ENCODE results near the gene JPH2.
A peak's percentile ranks its signal among the peaks of the same experiment; 100 is the strongest.

The JPH2 gene

DNA sequence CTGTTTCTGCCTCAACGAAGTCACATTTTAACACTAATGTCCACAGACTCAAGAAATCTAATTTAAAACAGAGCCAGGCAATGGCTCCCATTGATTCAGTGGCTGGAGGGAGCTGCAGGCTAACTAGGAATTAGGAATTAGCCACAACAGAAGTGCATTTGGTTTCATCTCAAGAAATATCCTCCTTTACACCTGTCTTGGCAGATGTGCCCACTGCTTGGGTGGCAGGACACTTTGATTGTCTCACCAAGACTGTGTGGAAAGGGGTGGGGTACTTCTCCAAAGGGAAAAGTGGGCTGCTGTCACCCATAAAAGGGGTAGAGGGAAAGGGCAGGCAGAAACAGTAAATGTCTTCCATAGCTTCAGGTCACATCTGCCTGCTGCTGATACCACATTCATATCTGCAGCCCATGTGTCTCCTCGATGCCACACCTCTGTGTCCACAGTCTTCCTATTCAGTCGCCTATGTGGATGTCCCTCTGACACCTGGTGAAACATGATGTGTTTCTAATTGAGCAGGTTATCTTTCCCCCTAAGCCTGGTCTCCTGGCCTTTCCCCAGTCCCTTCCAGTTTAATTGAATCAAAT lies 34.5 kb upstream of the JPH2 start:
- Histone ChIP-seq H3K27me3 (ENCODE audit: insufficient read depth, low read length) (no peaks in the 10 kb centered on the region), H3K36me3 (ENCODE audit: insufficient read depth, low read length) (no peaks in the 10 kb centered on the region), H3K4me1 (ENCODE audit: insufficient read depth, low read length) (no peaks in the 10 kb centered on the region), H2AFZ (ENCODE audit: low read depth, low read length) (no peak overlapping the region), H3K4me3 (ENCODE audit: low read length) (no peak overlapping the region), H3K9me3 (ENCODE audit: low read length) (no peaks in the 10 kb centered on the region)

DNA sequence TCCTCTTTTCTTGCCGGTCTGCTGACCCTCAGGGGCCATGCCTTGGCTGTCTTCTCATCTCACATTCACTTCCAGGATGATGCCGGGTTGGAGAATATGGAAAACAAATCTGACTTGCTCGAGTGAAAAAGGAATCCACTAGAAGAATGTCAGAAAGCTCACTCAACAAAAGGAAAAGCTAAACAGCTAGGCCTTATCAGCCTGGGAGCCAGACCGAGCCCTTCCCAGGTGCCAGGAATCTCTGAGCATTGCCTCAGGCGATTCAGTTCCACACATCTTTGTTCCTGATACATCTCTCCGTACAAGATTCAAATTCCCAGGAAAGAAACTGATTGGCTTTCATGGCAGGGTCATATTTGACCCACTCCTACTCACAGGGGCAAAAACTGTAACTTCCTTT lies 32.8 kb upstream of the JPH2 start:
- Histone ChIP-seq H3K36me3 (ENCODE audit: insufficient read depth, low read length) (no peaks in the 10 kb centered on the region), H3K9me3 (ENCODE audit: low read length) (no peaks in the 10 kb centered on the region), H3K4me3 (ENCODE audit: low read length) (no peak overlapping the region), H2AFZ (ENCODE audit: low read depth, low read length) (no peak overlapping the region), H3K27me3 (ENCODE audit: insufficient read depth, low read length) (no peaks in the 10 kb centered on the region), H3K4me1 (ENCODE audit: insufficient read depth, low read length) (no peaks in the 10 kb centered on the region)

DNA sequence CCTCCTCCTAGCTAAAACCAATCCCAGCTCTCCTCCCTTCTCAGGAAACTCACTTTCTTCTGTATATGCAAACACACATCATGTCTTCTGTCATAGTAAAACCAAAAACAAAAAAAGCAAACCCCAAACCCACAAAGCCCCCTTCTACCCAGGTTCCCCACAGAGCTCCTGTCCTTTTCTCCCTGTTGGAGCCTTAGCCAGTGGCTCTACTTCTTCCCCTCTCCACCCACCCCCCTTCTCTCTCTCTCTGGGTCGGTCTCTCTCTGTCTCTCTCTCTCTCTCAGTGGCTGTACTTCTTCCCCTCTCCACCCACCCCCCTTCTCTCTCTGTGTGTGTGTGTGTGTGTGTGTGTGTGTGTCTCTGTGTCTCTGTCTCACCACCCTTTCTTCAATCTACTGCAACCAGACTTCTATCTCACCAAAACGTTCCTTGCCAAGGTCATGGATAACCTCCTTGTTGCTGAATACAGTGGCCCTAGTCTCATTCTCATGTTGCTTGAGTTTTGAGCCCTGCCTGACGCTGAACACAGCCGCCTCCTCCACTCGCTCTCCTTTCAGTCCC lies 32.3 kb upstream of the JPH2 start:
- Histone ChIP-seq H3K4me3 (ENCODE audit: low read length) (no peak overlapping the region), H2AFZ (ENCODE audit: low read depth, low read length) (no peak overlapping the region), H3K9me3 (ENCODE audit: low read length) (no peaks in the 10 kb centered on the region), H3K36me3 (ENCODE audit: insufficient read depth, low read length) (no peaks in the 10 kb centered on the region), H3K27me3 (ENCODE audit: insufficient read depth, low read length) (no peaks in the 10 kb centered on the region), H3K4me1 (ENCODE audit: insufficient read depth, low read length) (no peaks in the 10 kb centered on the region)

DNA sequence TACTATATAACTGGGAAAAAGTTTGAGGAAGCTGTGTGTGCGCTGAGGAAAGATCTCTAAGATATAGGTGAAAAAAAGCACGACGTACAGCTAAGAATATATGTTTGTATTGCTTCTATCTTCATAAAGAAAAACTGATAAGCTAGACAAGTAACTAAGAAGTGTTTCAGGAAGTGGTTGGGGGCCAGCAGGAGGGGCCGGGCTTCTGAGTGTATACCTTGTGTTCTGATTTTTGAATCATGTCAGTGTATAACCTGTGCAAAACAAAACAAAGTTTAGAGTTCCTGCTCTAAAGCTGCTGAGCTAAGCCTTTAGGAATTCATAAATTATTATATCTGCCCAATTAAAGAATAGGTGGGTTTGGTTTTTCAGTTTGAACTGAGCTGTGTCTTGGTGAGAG lies 31.5 kb upstream of the JPH2 start:
- no peaks in the 10 kb centered on the region for H3K9me3 ChIP-seq (ENCODE audit: low read length)
- no peaks in the 10 kb centered on the region for H3K27me3 ChIP-seq (ENCODE audit: insufficient read depth, low read length)
- no peaks in the 10 kb centered on the region for H3K4me1 ChIP-seq (ENCODE audit: insufficient read depth, low read length)
- H2AFZ ChIP-seq (ENCODE audit: low read depth, low read length), result no peak overlapping the region
- H3K36me3 ChIP-seq (ENCODE audit: insufficient read depth, low read length), result no peaks in the 10 kb centered on the region
- no peak overlapping the region for H3K4me3 ChIP-seq (ENCODE audit: low read length)

DNA sequence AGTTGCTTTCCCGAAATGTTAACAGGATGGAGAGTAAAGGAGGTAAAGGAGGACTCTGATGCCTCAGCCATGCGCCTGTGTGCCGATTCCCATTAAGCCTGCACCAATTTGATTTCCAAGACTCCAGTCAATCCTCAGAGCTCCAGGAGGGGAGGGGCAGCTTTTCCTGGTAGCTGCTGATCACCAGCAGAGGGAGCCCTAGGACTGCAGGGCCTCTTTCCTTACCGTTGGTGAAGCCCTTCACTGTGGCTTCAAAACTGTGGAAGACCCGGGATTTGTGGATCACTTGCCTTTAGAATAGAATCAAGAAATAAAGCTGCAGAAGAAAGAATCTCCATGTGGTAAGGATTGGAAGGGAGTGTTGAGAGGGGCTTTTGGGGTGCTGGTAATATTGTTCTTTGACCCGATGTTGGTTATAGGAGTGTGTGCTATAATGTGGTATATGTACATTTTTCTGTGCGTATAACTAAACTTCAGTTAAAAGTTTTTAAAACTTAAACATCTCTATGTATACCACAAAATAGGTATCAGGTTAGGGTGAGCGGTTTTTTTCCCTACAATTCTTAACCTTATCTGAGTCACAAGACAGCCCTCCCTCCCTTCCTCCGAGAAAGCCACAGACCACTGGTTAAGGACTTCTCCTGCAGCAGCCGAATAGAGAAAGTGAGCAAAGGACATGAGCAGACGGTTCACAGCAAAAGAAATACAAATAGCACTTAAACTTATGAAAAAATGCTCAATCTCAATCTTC lies 30.5 kb upstream of the JPH2 start:
- Histone ChIP-seq H3K4me1 (ENCODE audit: insufficient read depth, low read length) (no peaks in the 10 kb centered on the region), H2AFZ (ENCODE audit: low read depth, low read length) (no peak overlapping the region), H3K36me3 (ENCODE audit: insufficient read depth, low read length) (no peaks in the 10 kb centered on the region), H3K27me3 (ENCODE audit: insufficient read depth, low read length) (no peaks in the 10 kb centered on the region), H3K4me3 (ENCODE audit: low read length) (no peak overlapping the region), H3K9me3 (ENCODE audit: low read length) (no peaks in the 10 kb centered on the region)

DNA sequence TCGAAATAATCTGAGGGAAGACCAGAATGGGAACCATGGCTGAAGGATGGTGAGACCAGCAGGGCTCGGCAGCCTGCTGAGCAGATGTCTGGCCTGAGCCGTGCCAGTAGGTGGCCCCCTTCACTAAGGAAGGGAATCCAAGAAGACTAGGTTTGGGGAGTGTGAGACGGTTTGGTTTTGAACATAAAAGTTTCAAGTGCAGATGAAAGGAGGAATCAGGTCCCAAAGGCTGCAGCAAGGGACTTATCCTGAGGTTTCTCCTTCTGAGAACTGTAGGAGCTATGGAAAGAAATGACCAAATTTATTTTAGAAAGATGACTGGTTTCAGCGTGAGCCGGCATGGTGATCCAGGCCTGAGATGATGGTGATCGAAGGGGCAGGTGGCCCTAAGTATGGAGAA lies 28.1 kb upstream of the JPH2 start:
- Histone ChIP-seq H3K4me3 (ENCODE audit: low read length) (no peak overlapping the region), H3K27me3 (ENCODE audit: insufficient read depth, low read length) (no peaks in the 10 kb centered on the region), H3K4me1 (ENCODE audit: insufficient read depth, low read length) (peaks cover 7% of the 10 kb centered on the region), H2AFZ (ENCODE audit: low read depth, low read length) (no peak overlapping the region), H3K36me3 (ENCODE audit: insufficient read depth, low read length) (no peaks in the 10 kb centered on the region), H3K9me3 (ENCODE audit: low read length) (no peaks in the 10 kb centered on the region)

DNA sequence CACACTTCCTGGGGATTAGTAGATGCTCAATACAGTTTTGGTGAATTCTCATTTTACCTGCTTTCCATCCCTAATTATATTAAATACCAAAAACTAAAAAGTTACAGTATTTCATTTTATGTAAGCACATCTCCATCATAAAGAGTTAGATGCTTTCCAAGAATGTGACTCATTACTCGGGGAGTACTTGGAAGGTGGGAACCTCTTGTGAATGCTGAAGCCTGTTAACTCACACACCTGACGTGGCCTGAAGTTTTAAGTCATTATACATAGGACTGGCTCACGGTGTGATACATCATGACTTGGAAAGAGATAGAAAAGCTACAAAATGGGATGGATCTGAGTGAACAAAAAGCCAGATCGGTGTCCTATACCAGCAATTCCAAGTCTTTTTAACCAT lies 25.8 kb upstream of the JPH2 start:
- Histone ChIP-seq H3K27me3 (ENCODE audit: insufficient read depth, low read length) (no peaks in the 10 kb centered on the region), H3K4me1 (ENCODE audit: insufficient read depth, low read length) (peaks cover 23% of the 10 kb centered on the region), H3K4me3 (ENCODE audit: low read length) (no peak overlapping the region), H3K9me3 (ENCODE audit: low read length) (no peaks in the 10 kb centered on the region), H3K36me3 (ENCODE audit: insufficient read depth, low read length) (no peaks in the 10 kb centered on the region), H2AFZ (ENCODE audit: low read depth, low read length) (no peak overlapping the region)

DNA sequence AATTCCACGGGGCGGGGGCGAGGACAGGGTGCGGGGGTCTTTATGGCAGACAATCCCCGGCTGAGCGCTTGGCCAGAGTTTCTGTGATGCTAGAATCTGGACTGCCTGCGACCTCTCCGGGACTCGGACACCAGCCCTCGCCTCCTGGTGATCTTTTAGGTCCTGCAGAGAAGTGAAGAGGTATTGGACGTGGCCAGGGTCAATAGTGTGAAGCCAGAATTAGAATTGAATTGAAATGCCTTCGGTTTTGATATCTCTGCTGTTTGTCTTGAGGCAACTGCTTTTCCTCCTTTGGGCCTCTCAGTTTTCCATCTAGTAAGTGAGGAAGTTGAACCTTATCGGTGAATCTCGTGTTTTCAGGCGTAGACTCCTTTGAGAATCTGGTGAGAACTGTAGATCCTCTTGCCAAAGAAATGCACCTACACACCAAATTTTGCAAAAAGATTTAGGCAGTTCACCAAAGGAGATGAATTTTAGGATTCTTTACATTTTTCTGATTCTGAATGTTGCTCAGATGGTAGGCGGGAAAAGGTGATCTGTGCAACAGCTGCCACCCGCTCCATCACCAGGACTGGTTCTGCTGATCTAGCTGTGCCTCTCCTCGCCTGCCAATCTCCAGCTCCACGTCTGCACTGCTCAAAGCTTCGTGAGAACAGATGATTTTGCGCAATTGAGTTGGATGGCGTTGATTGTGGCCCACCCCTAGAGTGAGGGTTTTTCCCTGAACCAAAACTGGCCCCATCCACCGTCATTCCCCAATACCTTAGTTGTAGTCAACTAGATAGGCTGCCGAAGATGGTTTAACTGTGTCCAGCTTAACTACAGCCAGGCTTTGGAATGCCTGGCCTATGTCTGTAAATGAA lies 24.4 kb upstream of the JPH2 start:
- Histone ChIP-seq H3K4me1 (ENCODE audit: insufficient read depth, low read length) (peaks cover 36% of the 10 kb centered on the region), H3K9me3 (ENCODE audit: low read length) (no peaks in the 10 kb centered on the region), H3K4me3 (ENCODE audit: low read length) (peak overlapping the region; percentile 69), H3K27me3 (ENCODE audit: insufficient read depth, low read length) (no peaks in the 10 kb centered on the region), H3K36me3 (ENCODE audit: insufficient read depth, low read length) (peaks cover under 1% of the 10 kb centered on the region), H2AFZ (ENCODE audit: low read depth, low read length) (peak overlapping the region; percentile 64)

DNA sequence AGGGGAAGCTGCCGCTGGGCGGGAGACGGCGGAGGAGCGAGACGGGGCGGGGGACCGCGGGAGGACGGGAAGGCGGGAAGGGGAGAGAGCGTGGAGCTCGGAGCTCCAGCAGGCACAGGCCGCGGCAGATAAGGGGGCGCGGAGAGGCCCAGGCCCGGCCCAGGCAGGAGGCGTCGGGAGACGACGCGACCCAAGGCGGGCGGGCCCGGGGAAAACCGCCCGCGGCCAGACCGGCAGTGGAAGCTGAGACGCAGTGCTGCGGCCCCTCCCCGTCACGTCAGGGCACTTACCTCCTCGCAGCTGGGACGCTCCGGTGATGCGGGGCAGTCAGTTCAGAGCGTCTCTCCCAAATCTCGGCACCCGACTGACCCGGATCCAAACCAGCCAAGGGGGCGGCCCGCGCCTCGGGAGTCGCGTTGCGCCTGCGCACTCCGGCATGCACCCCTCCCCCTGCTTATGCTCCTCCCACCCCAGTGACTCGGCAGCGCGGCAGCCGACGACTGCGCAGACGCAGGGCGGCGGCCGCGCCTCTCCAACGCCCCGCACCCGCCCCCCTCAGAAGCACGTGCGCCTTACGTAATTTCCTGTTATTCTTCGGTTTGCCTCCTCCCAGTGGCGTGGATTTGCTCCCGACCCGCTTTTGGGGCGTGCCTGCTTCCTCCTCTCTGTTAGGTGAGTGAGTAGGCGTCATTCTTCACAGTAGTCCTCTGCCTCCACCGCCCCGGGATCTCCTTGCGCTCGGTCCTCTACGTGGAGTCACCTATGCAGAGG lies 23.6 kb upstream of the JPH2 start, which contains the start of gene OSER1:
OSER1 (minus strand) TSS at position 366 of the 771 bp plus-strand sequence. CDS start 3,814 bp downstream, outside the sequence.
- Histone ChIP-seq H3K27me3 (ENCODE audit: insufficient read depth, low read length) (no peaks in the 10 kb centered on the region), H3K4me3 (ENCODE audit: low read length) (peak within 1 kb of the TSS; percentile 69), H3K4me1 (ENCODE audit: insufficient read depth, low read length) (peaks cover 40% of the 10 kb centered on the region), H3K9me3 (ENCODE audit: low read length) (no peaks in the 10 kb centered on the region), H2AFZ (ENCODE audit: low read depth, low read length) (peak within 1 kb of the TSS; percentile 64), H3K36me3 (ENCODE audit: insufficient read depth, low read length) (peaks cover 6% of the 10 kb centered on the region)

DNA sequence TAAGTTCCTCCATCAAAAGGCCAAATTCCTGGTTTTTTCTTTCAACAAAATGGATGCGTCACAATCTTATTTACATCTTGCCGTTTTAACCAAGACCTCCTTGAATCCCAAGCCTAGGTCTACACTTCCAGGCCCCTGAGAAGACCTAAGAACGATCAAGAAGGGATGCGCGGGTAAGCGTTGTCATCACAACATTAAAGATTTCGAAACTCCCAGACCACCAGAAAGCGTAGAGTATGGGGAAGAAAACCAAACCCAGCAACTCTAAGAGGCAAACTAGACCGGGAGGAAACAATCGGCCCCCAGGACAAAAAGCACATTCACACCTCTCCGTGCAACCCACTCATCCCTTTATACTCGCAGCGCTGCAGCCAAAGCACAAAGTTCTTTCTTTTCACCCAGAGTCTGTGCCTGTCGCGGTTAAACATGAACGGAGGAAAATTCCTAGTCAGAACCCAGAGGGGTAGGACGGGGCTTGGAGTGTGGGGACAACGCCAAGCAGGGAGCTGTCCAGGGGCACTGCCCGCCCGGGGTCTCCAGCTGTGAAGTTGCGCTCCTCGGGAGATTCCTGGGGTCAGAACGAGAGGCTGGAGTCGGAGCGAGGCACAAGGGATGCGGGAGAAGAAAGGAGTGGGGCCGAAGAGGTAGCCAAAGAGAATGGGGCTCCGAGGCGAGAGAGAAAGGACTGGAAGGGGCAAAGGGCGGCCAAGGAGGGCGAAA lies 22.9 kb upstream of the JPH2 start:
- Histone ChIP-seq H3K27me3 (ENCODE audit: insufficient read depth, low read length) (no peaks in the 10 kb centered on the region), H2AFZ (ENCODE audit: low read depth, low read length) (no peak overlapping the region)

DNA sequence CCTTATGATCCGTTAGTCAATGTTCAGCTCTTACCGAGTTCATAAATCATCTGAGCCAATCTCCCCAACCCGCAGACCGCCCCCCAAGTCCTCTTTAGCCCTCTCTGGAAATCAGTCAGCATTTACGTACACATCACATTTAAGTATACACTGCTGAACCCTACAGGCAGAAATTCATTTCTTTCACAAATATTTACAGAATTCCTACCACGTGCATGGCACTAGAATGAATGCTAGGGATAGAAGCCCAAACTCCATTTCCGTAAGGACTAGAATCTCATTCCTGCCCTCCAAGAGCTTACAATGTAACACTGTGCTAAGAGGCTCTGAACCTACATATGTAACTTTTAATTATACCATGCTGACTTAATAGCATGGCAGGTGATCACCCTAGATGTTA lies 21.8 kb upstream of the JPH2 start:
- H3K4me1 ChIP-seq (ENCODE audit: insufficient read depth, low read length), result peaks cover 40% of the 10 kb centered on the region
- H2AFZ ChIP-seq (ENCODE audit: low read depth, low read length), result no peak overlapping the region
- no peaks in the 10 kb centered on the region for H3K27me3 ChIP-seq (ENCODE audit: insufficient read depth, low read length)
- H3K9me3 ChIP-seq (ENCODE audit: low read length), result no peaks in the 10 kb centered on the region
- H3K4me3 ChIP-seq (ENCODE audit: low read length), result peak overlapping the region; percentile 69
- H3K36me3 ChIP-seq (ENCODE audit: insufficient read depth, low read length), result peaks cover 22% of the 10 kb centered on the region

More for the DNA sequence above, 22.9 kb upstream of the JPH2 start:
- Histone ChIP-seq H3K4me1 (ENCODE audit: insufficient read depth, low read length) (peaks cover 40% of the 10 kb centered on the region), H3K36me3 (ENCODE audit: insufficient read depth, low read length) (peaks cover 13% of the 10 kb centered on the region), H3K4me3 (ENCODE audit: low read length) (peak overlapping the region; percentile 69), H3K9me3 (ENCODE audit: low read length) (no peaks in the 10 kb centered on the region)

DNA sequence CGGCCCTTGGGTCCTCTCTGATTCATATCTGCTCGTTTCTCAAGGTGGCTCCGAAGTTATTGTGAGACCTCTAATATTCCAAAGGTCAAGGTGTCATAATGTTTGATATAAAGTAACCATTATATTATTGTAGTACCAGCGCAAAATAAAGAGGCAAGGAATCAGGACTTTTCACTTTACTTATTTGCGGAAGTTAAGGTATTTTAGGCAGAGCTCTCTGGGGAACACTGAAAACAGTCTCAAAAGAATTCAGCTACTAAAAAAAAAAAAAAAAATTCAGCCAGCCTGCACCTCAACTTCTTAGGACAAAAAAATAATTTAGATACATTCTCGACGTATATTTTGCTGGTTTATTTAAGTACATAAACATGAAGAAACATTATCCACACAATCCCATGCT lies 21.2 kb upstream of the JPH2 start:
- H3K9me3 ChIP-seq (ENCODE audit: low read length), result no peaks in the 10 kb centered on the region
- peaks cover 26% of the 10 kb centered on the region for H3K36me3 ChIP-seq (ENCODE audit: insufficient read depth, low read length)
- H3K4me1 ChIP-seq (ENCODE audit: insufficient read depth, low read length), result peaks cover 40% of the 10 kb centered on the region
- H3K27me3 ChIP-seq (ENCODE audit: insufficient read depth, low read length), result no peaks in the 10 kb centered on the region
- H2AFZ ChIP-seq (ENCODE audit: low read depth, low read length), result no peak overlapping the region
- H3K4me3 ChIP-seq (ENCODE audit: low read length), result peak overlapping the region; percentile 69
